Superior temporal gyrus (tissue), 1 donor: ENCODE measurements around the gene DGKG.
A peak's percentile ranks its signal among the peaks of the same experiment; 100 is the strongest.

Experiments
- DNase-seq: peaks from one replicate; pipeline ENCODE4 v3.0.0-alpha.2; 2016; ENCODE audit errors: extremely low spot score

Gene DGKG

DNA sequence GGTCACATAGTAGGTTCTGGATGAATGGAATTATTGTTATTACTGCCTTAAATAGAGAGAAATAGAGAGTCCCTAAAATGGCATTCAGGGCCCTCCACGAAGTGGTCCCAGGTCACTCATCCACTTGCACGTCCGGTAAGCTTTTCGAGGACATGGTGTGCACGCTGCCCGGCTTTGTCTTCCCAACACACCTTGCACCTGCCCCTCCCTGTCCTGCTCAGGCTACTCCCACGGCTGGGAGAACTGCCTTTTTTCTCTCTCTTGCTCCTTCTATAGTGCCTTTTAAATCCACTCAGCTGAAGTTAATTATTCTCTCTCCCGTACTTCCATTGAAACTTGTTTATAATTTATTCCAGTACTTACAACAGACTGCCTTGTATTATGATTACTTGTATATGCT is 5.6 kb upstream of the DGKG start:
- DNase-seq: no peak

DNA sequence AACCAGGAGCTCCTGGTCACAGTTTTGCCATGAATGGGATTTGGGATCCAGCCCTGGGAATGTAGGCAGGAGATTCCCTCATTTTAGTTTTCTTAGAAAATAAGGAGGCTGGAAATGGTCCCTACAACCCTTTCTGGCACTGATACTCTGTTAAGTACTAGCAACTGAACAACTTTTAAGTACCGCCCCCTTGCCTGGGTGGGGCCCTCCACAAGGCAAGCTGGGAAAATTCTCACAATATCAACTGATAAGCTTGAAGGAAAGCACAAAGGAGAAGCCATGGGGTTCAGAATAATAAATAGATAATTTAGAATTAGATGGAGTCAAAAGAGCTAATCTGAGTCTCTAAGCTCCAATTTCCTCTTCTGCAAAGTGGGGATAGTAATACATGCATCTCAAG is 4.2 kb upstream of the DGKG start:
- no peak for DNase-seq

GRCh38 chr3:186365202-186365974 is 3.4 kb upstream of the DGKG start:
- DNase-seq: peak; percentile 72

DNA sequence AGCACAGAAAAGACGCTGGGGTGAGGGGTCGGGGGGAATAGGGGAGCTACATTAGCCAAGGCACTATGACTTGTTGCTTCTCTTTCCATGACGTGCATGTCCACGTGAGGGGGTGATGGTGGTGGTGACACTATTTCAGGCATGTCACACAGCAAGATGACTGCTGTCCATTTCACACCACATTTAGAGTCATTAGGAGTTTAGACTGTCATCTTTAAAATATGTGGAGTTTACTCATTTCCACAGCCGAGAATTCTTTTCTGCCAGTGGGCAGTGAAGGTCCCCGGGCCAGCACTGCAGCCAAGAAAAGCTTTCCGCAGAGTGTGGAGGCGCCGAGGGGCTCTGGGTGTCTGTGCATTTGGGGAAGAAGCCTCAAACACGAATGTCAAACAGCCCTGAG is 954 bp upstream of the DGKG start:
- no peak for DNase-seq

- no peak for DNase-seq
These were observed 456 bp upstream of the DGKG start for GRCh38 chr3:186362537-186362842.

DNA sequence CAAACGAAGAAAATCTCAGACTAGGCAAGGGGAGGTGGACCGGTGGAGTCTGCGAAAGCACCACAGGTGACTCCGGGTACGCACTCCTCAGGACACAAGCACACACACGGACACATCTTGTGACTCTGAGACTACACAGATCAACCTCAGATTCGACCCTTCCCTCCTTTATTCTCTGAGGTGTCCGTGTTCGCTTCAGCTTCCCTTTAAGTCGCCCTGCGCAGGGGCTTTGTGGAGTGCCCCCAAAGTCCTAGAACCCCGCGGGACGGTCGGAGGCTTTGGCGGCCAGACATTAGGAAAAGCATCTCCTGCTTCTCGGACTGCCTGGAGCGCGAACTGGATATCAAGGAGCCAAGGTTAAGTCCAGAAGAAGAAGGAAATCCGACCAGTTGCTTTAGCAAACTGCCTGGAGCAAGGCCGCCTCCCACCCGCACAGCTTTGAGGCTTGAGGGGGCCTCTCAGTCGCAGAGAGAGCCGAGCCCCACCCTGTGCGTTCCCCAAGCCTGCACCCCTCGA is 730 bp downstream of the DGKG start:
- no peak for DNase-seq

- peak; percentile 20 for DNase-seq
These were observed 1.3 kb downstream of the DGKG start for GRCh38 chr3:186360779-186361178.

- no peak for DNase-seq
These were observed 3.0 kb downstream of the DGKG start for GRCh38 chr3:186359078-186359477.

DNA sequence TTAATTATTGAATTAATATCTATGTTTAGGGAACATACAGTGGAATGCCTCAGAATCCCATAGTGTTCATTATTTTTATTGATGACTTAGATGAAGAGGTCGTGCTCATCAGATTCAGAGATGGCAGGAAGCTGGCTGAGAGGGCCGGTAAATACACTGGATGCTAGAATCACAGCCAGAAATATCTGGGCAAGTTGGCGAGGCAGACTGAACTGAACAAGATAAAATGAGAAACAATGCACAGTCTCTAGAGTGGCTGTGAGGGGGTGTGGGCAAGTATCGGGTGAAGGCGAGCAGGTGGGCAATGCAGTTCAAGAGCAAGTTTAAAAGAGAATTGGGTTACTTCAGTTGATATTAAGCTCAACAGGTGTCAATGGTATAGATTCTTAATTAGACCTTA is 5.9 kb downstream of the DGKG start:
- DNase-seq: no peak

GRCh38 chr3:186354100-186354499 is 7.9 kb downstream of the DGKG start:
- no peak for DNase-seq

GRCh38 chr3:186352369-186352768 is 9.7 kb downstream of the DGKG start:
- no peak for DNase-seq

GRCh38 chr3:186342197-186342596 is 19.8 kb downstream of the DGKG start:
- no peak for DNase-seq

DNA sequence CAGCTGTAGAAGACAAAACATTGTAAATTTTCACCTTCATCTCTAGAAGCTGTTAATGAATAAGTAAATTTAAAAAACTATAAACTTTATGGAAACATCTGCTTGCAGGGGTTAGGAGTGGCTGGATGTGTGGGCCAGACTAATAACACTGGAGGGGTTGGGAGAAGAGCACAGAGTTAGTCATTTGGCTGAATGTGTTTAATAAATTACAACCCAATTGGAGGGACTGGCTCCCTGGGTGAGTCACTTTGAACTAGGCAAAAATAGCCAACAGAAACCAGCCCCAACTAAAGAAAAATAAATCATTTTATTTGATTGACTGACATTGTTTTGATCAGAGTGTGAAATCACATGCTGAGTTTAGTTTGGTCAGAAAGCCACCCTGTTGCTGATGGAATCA is 21.8 kb downstream of the DGKG start:
- DNase-seq: no peak

DNA sequence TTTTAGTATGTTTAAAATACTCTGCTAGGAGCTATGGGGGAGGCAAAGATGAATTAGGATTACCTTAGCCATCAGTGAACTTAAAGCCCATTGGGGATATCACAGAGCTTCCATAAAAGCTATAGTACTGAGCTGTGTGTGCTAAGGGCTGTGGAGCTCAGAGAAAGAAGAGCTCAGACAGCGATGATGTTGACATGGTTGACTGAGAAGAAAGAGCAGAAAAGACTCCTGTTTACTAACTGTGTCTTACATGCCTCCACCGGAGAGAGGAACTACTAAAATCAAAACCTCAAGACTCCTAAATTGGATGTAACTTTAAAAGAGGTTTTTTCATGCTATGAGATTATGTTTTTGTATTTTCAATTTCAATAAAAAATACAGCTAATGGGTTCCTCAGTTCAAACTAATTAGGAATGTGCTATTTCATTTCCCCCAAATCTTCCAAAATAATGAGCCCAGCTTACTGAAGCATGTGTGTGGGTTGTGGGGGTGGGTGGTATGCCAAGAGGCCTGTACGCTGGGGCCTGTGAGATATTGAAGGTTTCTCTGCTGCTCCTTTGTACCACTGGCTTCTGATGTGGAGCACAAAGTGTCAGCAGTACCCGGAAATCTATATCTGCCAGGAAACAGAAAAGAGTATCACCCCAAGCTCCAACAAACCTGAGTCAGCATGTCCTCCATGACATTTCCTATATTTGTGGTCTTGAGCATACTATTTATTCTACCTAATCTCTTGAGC is 22.7 kb downstream of the DGKG start:
- DNase-seq: no peak

DNA sequence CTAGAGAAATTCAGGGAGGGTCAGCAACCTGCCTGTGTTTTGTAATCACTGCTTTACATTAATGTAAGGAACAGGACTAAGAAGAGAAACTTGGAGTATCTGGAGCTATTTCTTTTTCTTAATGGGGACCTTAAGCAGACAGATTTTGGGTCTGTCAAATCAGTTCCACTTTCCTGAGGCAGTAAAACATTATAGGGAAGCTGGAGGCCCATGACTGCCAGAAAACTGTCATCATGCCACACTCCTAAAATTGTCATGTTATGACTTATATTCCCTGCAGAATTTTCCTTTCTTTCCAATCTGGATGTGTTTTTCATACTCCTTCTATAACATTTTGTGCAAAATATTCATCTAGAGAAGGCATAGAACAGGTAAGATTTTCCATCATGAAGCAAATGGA is 28.8 kb downstream of the DGKG start:
- no peak for DNase-seq

DNA sequence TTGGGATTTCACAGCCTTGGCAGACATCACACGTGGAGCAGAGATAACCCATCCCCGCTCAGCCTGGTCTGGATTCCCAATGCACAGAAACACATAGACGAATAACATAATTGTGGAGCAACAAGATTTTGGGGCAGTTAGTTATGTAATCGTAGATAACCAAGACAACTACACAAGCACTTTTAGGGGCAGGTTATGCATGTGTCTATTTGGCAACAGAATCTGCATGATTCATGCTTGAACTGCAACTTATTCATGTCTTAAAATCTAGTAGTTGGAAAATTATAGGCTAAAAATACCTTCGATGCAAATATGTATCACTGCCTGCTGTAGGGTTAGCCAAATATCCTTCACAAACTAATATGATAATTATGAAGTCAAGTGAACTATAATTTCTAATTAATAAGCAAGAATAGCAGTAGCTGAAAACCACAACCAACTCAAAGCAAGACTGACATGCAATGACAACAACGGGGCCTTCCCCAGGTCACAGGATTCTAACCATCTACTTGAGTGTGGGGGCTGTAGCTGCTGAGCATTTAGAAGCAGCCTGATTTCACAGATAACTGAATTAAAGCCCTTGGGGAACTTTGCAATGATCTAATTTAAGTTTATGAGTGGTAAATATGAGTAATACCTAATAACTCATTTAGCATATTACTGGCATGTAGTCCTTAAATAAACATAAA is 31.1 kb downstream of the DGKG start:
- no peak for DNase-seq

DNA sequence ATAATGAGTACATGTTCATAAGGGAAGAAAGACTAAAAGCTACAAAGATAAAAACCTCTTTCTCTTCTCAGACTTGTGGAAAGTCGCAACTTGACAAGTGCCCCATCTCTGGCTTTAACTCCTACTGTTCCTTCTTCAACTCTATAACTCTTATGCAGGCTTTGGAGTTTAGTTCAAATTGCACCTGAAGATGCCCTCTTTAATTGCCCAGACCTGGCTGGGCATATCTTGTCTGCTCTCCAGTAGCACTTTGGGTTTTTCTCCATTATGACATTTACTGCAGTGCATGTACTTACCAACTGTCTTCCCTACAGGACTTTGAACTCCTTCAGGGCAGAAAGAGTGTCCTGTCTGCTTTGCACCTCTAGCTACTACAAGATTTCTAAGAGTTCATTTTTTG is 32.4 kb downstream of the DGKG start:
- DNase-seq: no peak

- DNase-seq: no peak
These were observed 34.0 kb downstream of the DGKG start for GRCh38 chr3:186327912-186328487.

DNA sequence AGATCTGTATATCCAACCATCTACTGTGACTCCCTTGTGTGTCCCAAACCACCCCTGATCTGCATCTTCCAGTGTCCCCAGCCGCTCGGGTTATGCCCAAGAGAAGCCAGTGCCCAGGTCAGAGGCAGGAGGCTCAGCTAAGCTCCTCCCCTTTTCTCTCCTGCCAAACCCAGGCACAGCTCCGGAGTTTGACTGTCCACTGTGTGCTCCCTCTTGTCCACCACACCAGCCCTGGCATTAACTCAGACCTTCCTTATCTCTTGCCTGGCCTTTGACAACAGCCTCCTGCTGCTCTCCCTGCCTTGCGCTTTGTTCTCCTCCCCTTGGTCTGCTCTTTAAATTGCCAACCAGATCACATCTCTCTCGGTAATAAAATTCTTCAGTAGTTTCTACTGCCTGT is 39.3 kb downstream of the DGKG start:
- DNase-seq: no peak

DNA sequence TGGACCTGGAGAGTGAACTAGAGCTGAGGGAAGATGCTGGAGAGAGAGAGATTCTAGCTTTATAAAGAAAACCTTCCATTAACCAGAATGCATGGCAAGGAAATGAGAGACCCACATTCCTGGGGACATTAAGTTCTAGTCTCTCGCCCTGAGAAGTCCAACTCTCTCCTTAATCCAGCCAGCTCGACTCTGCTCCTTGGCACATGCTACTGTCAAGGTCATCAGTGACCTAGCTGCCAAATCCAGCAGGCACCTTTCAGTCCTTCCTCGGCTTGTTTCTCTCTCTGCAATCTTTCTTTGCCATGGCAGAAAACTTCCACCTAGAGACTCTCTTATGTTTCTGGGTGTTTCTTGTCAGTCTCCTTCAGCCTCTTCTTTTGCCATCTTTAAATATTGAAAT is 40.3 kb downstream of the DGKG start:
- DNase-seq: no peak

GRCh38 chr3:186320862-186321568 is 41.0 kb downstream of the DGKG start:
- no peak for DNase-seq

DNA sequence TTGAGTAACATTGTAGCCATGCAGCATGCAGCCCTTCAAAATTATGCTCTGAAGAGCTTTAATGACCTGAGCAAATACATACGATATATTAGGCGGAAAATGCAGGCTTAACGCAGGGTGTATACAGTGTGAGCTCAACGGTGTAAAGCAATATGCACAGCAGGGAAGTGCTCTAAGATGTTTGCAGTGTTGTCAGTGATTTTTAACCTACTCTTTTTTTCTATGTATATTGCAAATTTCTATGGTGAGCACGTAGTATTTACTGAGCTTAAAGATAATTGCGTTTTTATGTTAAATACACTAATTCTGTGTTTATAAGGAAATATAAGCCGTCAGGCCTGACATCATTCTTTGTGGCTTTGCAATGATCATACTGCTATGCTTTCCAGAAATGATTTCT is 42.1 kb downstream of the DGKG start:
- DNase-seq: no peak
